A673 (cell line): Measurements from ENCODE around the gene COL8A1. TPM values are rescaled to one million over a fixed set of nuclear protein-coding genes. Genes with fewer than 3 reads are reported as not detected.

ENCODE experiments used
- BruUV-seq: library from RNA; stranded (reverse); fragments of 400-500 nt; replicated peaks from 2 replicates; lab custom pipeline; 2021; lab: Mats Ljungman, UMichigan
- CTCF ChIA-PET: fragments of 300-600 bp; sonication (Branson Sonifier 250); formaldehyde crosslinking; loops from one replicate; lab custom pipeline; 2022; ENCODE audit warnings: antibody characterized with exemption; lab: Charles Lee
- POLR2A ChIA-PET: fragments of 300-600 bp; sonication (Branson Sonifier 250); formaldehyde crosslinking; loops from one replicate; lab custom pipeline; 2022; ENCODE audit warnings: antibody characterized with exemption; ENCODE audit not compliant: low non-redundant PET; lab: Charles Lee
- DNase-seq: peaks from one replicate; pipeline ENCODE4 v3.0.0-alpha.2; 2015; ENCODE audit warnings: low spot score
- H3K27ac ChIP-seq: fragments of 200-600 bp; sonication (generic); 2 replicates; pipeline ENCODE4 v1.5.1; 2016; ENCODE audit warnings: mixed run types, low read depth, mild to moderate bottlenecking, mixed read lengths, antibody characterized with exemption, low read length; ENCODE audit not compliant: poor library complexity, severe bottlenecking
- H3K27me3 ChIP-seq: fragments of 200-600 bp; sonication (generic); replicated peaks from 2 replicates; pipeline ENCODE4 v1.6.1; 2017; ENCODE audit warnings: mixed run types, low read depth, mild to moderate bottlenecking, mixed read lengths, antibody characterized with exemption, low read length; ENCODE audit not compliant: insufficient read depth, poor library complexity
- H3K36me3 ChIP-seq: fragments of 200-600 bp; sonication (generic); 2 replicates; pipeline ENCODE4 v1.6.1; 2016; ENCODE audit warnings: mixed run types, mild to moderate bottlenecking, mixed read lengths, antibody characterized with exemption, low read length; ENCODE audit not compliant: insufficient read depth, poor library complexity, severe bottlenecking
- H3K4me1 ChIP-seq: fragments of 200-600 bp; sonication (generic); 2 replicates; pipeline ENCODE4 v1.6.1; 2017; ENCODE audit warnings: mixed run types, mild to moderate bottlenecking, mixed read lengths, antibody characterized with exemption, low read length; ENCODE audit not compliant: insufficient read depth, poor library complexity, severe bottlenecking
- H3K4me3 ChIP-seq: fragments of 200-600 bp; sonication (generic); 2 replicates; pipeline ENCODE4 v1.5.1; 2016; ENCODE audit warnings: low read depth, mixed run types, mild to moderate bottlenecking, mixed read lengths, low read length; ENCODE audit not compliant: poor library complexity, severe bottlenecking
- H3K9me3 ChIP-seq: fragments of 200-600 bp; sonication (generic); 2 replicates; pipeline ENCODE4 v1.6.1; 2016; ENCODE audit warnings: mixed run types, low read depth, mild to moderate bottlenecking, mixed read lengths, antibody characterized with exemption, low read length; ENCODE audit not compliant: poor library complexity, severe bottlenecking
- EZH2 ChIP-seq: fragments of 200-600 bp; sonication (generic); IDR thresholded peaks from 2 replicates; pipeline ENCODE4 v1.6.1; 2017; ENCODE audit warnings: borderline replicate concordance, low read depth, mild to moderate bottlenecking, mixed read lengths, antibody characterized with exemption, low read length; ENCODE audit not compliant: poor library complexity, severe bottlenecking
- intact Hi-C: fragments of 100-400 bp; cut with micrococcal nuclease; formaldehyde crosslinking; loops from one replicate; pipeline ENCODE4 v1.10.0; 2022; ENCODE audit not compliant: unreplicated experiment
- total RNA-seq: library from RNA; stranded (reverse); gene quantifications from 2 replicates; pipeline ENCODE4 v1.2.3, GENCODE V29; 2021
- TF ChIP-seq, protein P1 (sequence below): fragments of 300-800, 200-600 bp; sonication (generic); conservative IDR thresholded peaks from 2 replicates; pipeline ENCODE4 v1.5.1; 2017; ENCODE audit warnings: low read depth, mild to moderate bottlenecking, antibody characterized with exemption, low read length, moderate library complexity, mixed read lengths

Gene COL8A1
- total RNA-seq, 1 experiment from 2014 or later, result 2.5 TPM

DNA sequence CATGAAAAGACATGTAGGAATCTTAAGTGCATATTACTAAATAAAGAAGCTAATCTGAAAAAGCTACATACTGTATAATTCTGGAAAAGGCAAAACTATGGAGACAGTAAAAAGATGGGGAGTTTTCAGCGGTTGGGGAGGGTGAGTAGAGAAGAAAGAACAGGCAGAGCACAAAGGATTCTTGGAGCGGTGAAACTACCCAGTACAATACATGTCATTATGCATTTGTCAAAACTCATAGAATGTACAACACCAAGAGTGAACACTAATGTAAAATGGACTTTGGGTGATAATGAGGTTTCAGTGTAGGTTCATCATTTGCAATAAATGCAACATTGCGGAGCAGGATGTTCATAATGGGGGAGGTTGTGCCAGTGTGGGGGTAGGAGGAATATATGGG is 133.8 kb downstream of the COL8A1 start:
- Histone ChIP-seq H3K4me1 (peaks cover 9% of the 10 kb centered on the region), H3K27me3 (no peaks in the 10 kb centered on the region), H3K27ac (no peak overlapping the region), H3K9me3 (no peaks in the 10 kb centered on the region), H3K4me3 (no peak overlapping the region), H3K36me3 (no peaks in the 10 kb centered on the region)
- TF ChIP-seq, protein P1, sequence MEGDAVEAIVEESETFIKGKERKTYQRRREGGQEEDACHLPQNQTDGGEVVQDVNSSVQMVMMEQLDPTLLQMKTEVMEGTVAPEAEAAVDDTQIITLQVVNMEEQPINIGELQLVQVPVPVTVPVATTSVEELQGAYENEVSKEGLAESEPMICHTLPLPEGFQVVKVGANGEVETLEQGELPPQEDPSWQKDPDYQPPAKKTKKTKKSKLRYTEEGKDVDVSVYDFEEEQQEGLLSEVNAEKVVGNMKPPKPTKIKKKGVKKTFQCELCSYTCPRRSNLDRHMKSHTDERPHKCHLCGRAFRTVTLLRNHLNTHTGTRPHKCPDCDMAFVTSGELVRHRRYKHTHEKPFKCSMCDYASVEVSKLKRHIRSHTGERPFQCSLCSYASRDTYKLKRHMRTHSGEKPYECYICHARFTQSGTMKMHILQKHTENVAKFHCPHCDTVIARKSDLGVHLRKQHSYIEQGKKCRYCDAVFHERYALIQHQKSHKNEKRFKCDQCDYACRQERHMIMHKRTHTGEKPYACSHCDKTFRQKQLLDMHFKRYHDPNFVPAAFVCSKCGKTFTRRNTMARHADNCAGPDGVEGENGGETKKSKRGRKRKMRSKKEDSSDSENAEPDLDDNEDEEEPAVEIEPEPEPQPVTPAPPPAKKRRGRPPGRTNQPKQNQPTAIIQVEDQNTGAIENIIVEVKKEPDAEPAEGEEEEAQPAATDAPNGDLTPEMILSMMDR, result no peak
- no peak for TF ChIP-seq EZH2
- POLR2A ChIA-PET, result no interaction called here
- CTCF ChIA-PET, result no interaction called here
- intact Hi-C loops, result no loop called here
- DNase-seq, result no peak
- BruUV-seq, result no TSS peak

- no TSS peak for BruUV-seq
- CTCF ChIA-PET, result no interaction called here
- intact Hi-C loops, result no loop called here
Measured at GRCh38 chr3:99772671-99773070, 134.3 kb downstream of the COL8A1 start.

DNA sequence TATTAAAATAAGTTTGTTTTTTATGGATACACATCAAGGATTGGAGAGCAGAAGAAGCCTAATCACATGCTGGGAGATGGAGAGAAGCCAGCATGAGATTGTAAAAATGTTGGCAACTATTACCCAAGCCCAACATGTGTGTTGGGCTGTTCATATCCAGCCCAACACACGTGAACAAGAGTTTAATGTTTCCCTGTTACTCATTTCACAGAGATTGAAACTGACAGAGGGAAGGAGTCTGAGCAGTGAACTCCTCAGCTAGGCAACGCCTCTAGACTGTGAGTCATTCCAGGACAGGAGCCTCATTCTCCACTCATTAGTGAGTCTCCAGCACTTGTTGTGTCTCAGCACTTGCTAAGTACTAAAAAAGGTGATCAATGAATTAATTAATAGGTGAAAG is 136.1 kb downstream of the COL8A1 start:
- intact Hi-C loops, result no loop called here
- peak; percentile 35 for DNase-seq
- Histone ChIP-seq H3K4me1 (peaks cover 19% of the 10 kb centered on the region), H3K27ac (no peak overlapping the region), H3K27me3 (peaks cover 10% of the 10 kb centered on the region), H3K4me3 (no peak overlapping the region), H3K36me3 (no peaks in the 10 kb centered on the region), H3K9me3 (no peaks in the 10 kb centered on the region)
- TF ChIP-seq EZH2, result no peak
- TF ChIP-seq, protein P1, result no peak
- BruUV-seq, result no TSS peak
- POLR2A ChIA-PET, result no interaction called here
- CTCF ChIA-PET, result no interaction called here

More at GRCh38 chr3:99772671-99773070, 134.3 kb downstream of the COL8A1 start:
- H3K27ac ChIP-seq, result no peak overlapping the region
- H3K4me1 ChIP-seq, result peaks cover 13% of the 10 kb centered on the region
- H3K9me3 ChIP-seq, result no peaks in the 10 kb centered on the region
- H3K27me3 ChIP-seq, result no peaks in the 10 kb centered on the region
- POLR2A ChIA-PET, result no interaction called here
- no peak overlapping the region for H3K4me3 ChIP-seq
- no peak for DNase-seq
- H3K36me3 ChIP-seq, result no peaks in the 10 kb centered on the region
- TF ChIP-seq EZH2, result no peak
- TF ChIP-seq, protein P1, result no peak
